H9 (cell line): ENCODE data around the gene LRCH1. TPM values are rescaled to one million over a fixed set of nuclear protein-coding genes. Genes with fewer than 3 reads are reported as not detected.

Source experiments
- DNase-seq: peaks from one replicate; pipeline ENCODE4 v3.0.0-alpha.2; 2017
- H2AFZ ChIP-seq: one replicate; pipeline ENCODE4 v1.6.1; 2013; ENCODE audit warnings: mild to moderate bottlenecking, low read length, control low read depth, moderate library complexity
- H2AK5ac ChIP-seq: 2 replicates; pipeline ENCODE4 v1.6.1; 2013; ENCODE audit warnings: low read length, control low read depth, mixed read lengths; ENCODE audit not compliant: insufficient read length
- H2BK120ac ChIP-seq: one replicate; pipeline ENCODE4 v1.6.1; 2013; ENCODE audit warnings: low read depth, mild to moderate bottlenecking, low read length, control low read depth, inconsistent platforms; ENCODE audit not compliant: poor library complexity, severe bottlenecking
- H2BK12ac ChIP-seq: 2 replicates; pipeline ENCODE4 v1.6.1; 2013; ENCODE audit warnings: low read length, control low read depth, mixed read lengths, low read depth; ENCODE audit not compliant: insufficient read length
- H2BK15ac ChIP-seq: 2 replicates; pipeline ENCODE4 v1.6.1; 2013; ENCODE audit warnings: low read depth, low read length, control low read depth
- H2BK20ac ChIP-seq: one replicate; pipeline ENCODE4 v1.6.1; 2013; ENCODE audit warnings: low read depth, mild to moderate bottlenecking, low read length, control low read depth, inconsistent platforms; ENCODE audit not compliant: poor library complexity, severe bottlenecking
- H2BK5ac ChIP-seq: 2 replicates; pipeline ENCODE4 v1.6.1; 2013; ENCODE audit warnings: low read length, control low read depth, mixed read lengths; ENCODE audit not compliant: insufficient read length
- H3K14ac ChIP-seq: 2 replicates; pipeline ENCODE4 v1.6.1; 2013; ENCODE audit warnings: low read length, control low read depth; ENCODE audit not compliant: insufficient read depth
- H3K18ac ChIP-seq: 2 replicates; pipeline ENCODE4 v1.6.1; 2013; ENCODE audit warnings: low read depth, mild to moderate bottlenecking, mixed read lengths, low read length, control low read depth; ENCODE audit not compliant: insufficient read length
- H3K23ac ChIP-seq: 2 replicates; pipeline ENCODE4 v1.6.1; 2013; ENCODE audit warnings: low read length, control low read depth, mixed read lengths, low read depth; ENCODE audit not compliant: insufficient read length
- H3K23me2 ChIP-seq: 2 replicates; pipeline ENCODE4 v1.6.1; 2013; ENCODE audit warnings: low read depth, mild to moderate bottlenecking, mixed read lengths, low read length, control low read depth; ENCODE audit not compliant: insufficient read length, poor library complexity, severe bottlenecking
- H3K27ac ChIP-seq: 2 replicates; pipeline ENCODE4 v1.5.1; 2013; ENCODE audit warnings: low read length, control low read depth, mixed read lengths, low read depth; ENCODE audit not compliant: insufficient read length
- H3K27me3 ChIP-seq: 2 replicates; pipeline ENCODE4 v1.6.1; 2013; ENCODE audit warnings: low read length, control low read depth, inconsistent platforms; ENCODE audit not compliant: insufficient read depth
- H3K4ac ChIP-seq: 2 replicates; pipeline ENCODE4 v1.6.1; 2013; ENCODE audit warnings: low read depth, mild to moderate bottlenecking, control low read depth, inconsistent platforms, low read length, moderate library complexity
- H3K4me1 ChIP-seq: 2 replicates; pipeline ENCODE4 v1.6.1; 2013; ENCODE audit warnings: low read length, control low read depth, inconsistent platforms; ENCODE audit not compliant: insufficient read depth
- H3K4me2 ChIP-seq: 2 replicates; pipeline ENCODE4 v1.6.1; 2013; ENCODE audit warnings: low read length, control low read depth, mixed read lengths; ENCODE audit not compliant: insufficient read length, insufficient read depth
- H3K56ac ChIP-seq: 2 replicates; pipeline ENCODE4 v1.6.1; 2013; ENCODE audit warnings: low read depth, mild to moderate bottlenecking, mixed read lengths, low read length, control low read depth; ENCODE audit not compliant: insufficient read length
- H3K79me1 ChIP-seq: 2 replicates; pipeline ENCODE4 v1.6.1; 2013; ENCODE audit warnings: low read depth, mild to moderate bottlenecking, moderate library complexity, low read length, control low read depth, inconsistent platforms; ENCODE audit not compliant: insufficient read depth, poor library complexity, severe bottlenecking
- H3K79me2 ChIP-seq: 2 replicates; pipeline ENCODE4 v1.6.1; 2013; ENCODE audit warnings: low read length, control low read depth, inconsistent platforms; ENCODE audit not compliant: insufficient read depth
- H3K9ac ChIP-seq: 2 replicates; pipeline ENCODE4 v1.6.1; 2013; ENCODE audit warnings: low read length, control low read depth, mixed read lengths; ENCODE audit not compliant: insufficient read length; ENCODE audit errors: extremely low read depth
- H3K9me3 ChIP-seq: one replicate; pipeline ENCODE4 v1.6.1; 2013; ENCODE audit warnings: low read depth, low read length, inconsistent platforms; ENCODE audit not compliant: control insufficient read depth
- H3T11ph ChIP-seq: one replicate; pipeline ENCODE4 v1.6.1; 2013; ENCODE audit warnings: mild to moderate bottlenecking, low read length, control low read depth, inconsistent platforms
- H4K20me1 ChIP-seq: one replicate; pipeline ENCODE4 v1.6.1; 2013; ENCODE audit not compliant: control insufficient read depth, insufficient read length, insufficient read depth
- H4K5ac ChIP-seq: 2 replicates; pipeline ENCODE4 v1.6.1; 2013; ENCODE audit warnings: low read depth, mild to moderate bottlenecking, mixed read lengths, low read length, control low read depth; ENCODE audit not compliant: insufficient read length
- H4K8ac ChIP-seq: replicated peaks from 2 replicates; pipeline ENCODE4 v1.6.1; 2013; ENCODE audit warnings: low read length, control low read depth, mixed read lengths, low read depth; ENCODE audit not compliant: insufficient read length
- H4K91ac ChIP-seq: 2 replicates; pipeline ENCODE4 v1.6.1; 2013; ENCODE audit warnings: low read depth, mild to moderate bottlenecking, moderate library complexity, mixed read lengths, low read length, control low read depth; ENCODE audit not compliant: insufficient read length
- H3K27ac Mint-ChIP-seq, 3 experiments: 2 replicates in 2 of 3; 3 replicates in 1 of 3; pipeline ENCODE4 v1.8.0; 2020 to 2021; ENCODE audit warnings: mixed read lengths in 3 of 3, mild to moderate bottlenecking in 1 of 3, moderate library complexity in 1 of 3
- H3K27me3 Mint-ChIP-seq: 2 replicates; pipeline ENCODE4 v1.8.0; 2021; ENCODE audit warnings: low read depth, mild to moderate bottlenecking, moderate library complexity, mixed read lengths
- H3K36me3 Mint-ChIP-seq, 3 experiments: 2 replicates in 2 of 3; 3 replicates in 1 of 3; pipeline ENCODE4 v1.8.0; 2020 to 2021; ENCODE audit warnings: low read depth in 3 of 3, mixed read lengths in 3 of 3; ENCODE audit not compliant: insufficient read depth in 1 of 3
- H3K4me1 Mint-ChIP-seq, 2 experiments: 2 replicates each; pipeline ENCODE4 v1.8.0; 2020; ENCODE audit warnings: mixed read lengths in 2 of 2
- H3K4me3 Mint-ChIP-seq, 2 experiments: 2 replicates in 1 of 2; 3 replicates in 1 of 2; pipeline ENCODE4 v1.8.0; 2020 to 2021; ENCODE audit warnings: mild to moderate bottlenecking in 2 of 2, mixed read lengths in 2 of 2, moderate library complexity in 1 of 2
- H3K9me3 Mint-ChIP-seq, 2 experiments: 2 replicates in 1 of 2; 3 replicates in 1 of 2; pipeline ENCODE4 v1.8.0; 2020; ENCODE audit warnings: mild to moderate bottlenecking in 2 of 2, mixed read lengths in 2 of 2, moderate library complexity in 1 of 2
- WGBS: extraction: QIAGEN DNeasy Blood & Tissue Kit; methylation state at CpG from one replicate; pipeline ENCODE4 v1.1.7; 2013; ENCODE audit warnings: missing lambda C conversion rate, low lambda C conversion rate, mixed read lengths; ENCODE audit not compliant: insufficient read length; ENCODE audit errors: extremely low coverage; 5-methylcytosine and 5-hydroxymethylcytosine counted together
- total RNA-seq: library from RNA; stranded (reverse); gene quantifications from 2 replicates; pipeline ENCODE4 v1.2.1, GENCODE V29; 2021
- TF ChIP-seq, protein P1 (sequence below): fragments of 200-600 bp; sonication (generic); conservative IDR thresholded peaks from 3 replicates; pipeline ENCODE4 v1.8.0; 2021; ENCODE audit warnings: antibody characterized with exemption, mild to moderate bottlenecking

Gene LRCH1
- total RNA-seq, 1 experiment from 2014 or later: 8.0 TPM

DNA sequence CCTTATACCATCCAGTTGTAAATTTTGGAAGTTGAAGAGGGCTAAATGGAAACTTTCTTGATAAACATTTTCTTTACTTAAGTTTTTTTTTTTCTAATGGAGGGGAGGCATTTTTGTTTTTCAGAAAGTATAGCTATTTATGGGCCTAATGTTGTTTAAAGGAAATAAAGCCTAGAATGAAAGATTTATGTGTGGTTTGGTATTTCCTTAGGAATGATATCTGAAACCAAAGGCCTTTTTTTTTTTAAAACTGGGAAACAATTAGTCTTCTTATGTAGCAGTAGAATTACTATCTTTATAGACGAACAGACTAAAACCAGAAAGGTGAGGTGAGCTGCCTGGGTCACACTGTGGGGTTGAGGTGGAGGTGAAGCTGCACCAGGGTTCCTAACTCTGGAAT is 163.9 kb downstream of the LRCH1 start:
- H3K18ac ChIP-seq: no peak overlapping the region
- no CpG with 5 or more reads among the region's 1 CpG for WGBS
- H3K23me2 ChIP-seq: no peaks in the 10 kb centered on the region

More for the DNA sequence above, 163.9 kb downstream of the LRCH1 start:
- no peak overlapping the region for H4K91ac ChIP-seq
- no peak overlapping the region for H3K56ac ChIP-seq
- Mint-ChIP-seq H3K27ac (no peak overlapping the region), H3K4me1 (peaks cover 11% of the 10 kb centered on the region in 2 experiments), H3K4me3 (no peak overlapping the region), H3K36me3 (no peaks in the 10 kb centered on the region), H3K27me3 (no peaks in the 10 kb centered on the region), H3K9me3 (no peaks in the 10 kb centered on the region)
- no peaks in the 10 kb centered on the region for H3K79me1 ChIP-seq
- no peaks in the 10 kb centered on the region for H3K79me2 ChIP-seq
- H4K8ac ChIP-seq: no peak overlapping the region
- no peak overlapping the region for H2BK5ac ChIP-seq
- TF ChIP-seq, protein P1, sequence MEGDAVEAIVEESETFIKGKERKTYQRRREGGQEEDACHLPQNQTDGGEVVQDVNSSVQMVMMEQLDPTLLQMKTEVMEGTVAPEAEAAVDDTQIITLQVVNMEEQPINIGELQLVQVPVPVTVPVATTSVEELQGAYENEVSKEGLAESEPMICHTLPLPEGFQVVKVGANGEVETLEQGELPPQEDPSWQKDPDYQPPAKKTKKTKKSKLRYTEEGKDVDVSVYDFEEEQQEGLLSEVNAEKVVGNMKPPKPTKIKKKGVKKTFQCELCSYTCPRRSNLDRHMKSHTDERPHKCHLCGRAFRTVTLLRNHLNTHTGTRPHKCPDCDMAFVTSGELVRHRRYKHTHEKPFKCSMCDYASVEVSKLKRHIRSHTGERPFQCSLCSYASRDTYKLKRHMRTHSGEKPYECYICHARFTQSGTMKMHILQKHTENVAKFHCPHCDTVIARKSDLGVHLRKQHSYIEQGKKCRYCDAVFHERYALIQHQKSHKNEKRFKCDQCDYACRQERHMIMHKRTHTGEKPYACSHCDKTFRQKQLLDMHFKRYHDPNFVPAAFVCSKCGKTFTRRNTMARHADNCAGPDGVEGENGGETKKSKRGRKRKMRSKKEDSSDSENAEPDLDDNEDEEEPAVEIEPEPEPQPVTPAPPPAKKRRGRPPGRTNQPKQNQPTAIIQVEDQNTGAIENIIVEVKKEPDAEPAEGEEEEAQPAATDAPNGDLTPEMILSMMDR: no peak
- H3K27me3 ChIP-seq: no peaks in the 10 kb centered on the region
- H2BK20ac ChIP-seq: no peak overlapping the region
- H4K5ac ChIP-seq: no peak overlapping the region
- H3K9me3 ChIP-seq: no peaks in the 10 kb centered on the region
- H3K23ac ChIP-seq: no peak overlapping the region
- DNase-seq: no peak
- H3K27ac ChIP-seq: no peak overlapping the region
- H4K20me1 ChIP-seq: no peaks in the 10 kb centered on the region
- H2BK15ac ChIP-seq: no peak overlapping the region
- H3K9ac ChIP-seq: no peak overlapping the region
- no peak overlapping the region for H2AK5ac ChIP-seq
- H2AFZ ChIP-seq: no peak overlapping the region
- H3K14ac ChIP-seq: no peak overlapping the region
- no peak overlapping the region for H3K4ac ChIP-seq
- H2BK120ac ChIP-seq: no peak overlapping the region
- no peak overlapping the region for H2BK12ac ChIP-seq
- no peak overlapping the region for H3K4me2 ChIP-seq
- H3K4me1 ChIP-seq: no peaks in the 10 kb centered on the region; the same call in 1 of the 2 replicates
- no peak overlapping the region for H3T11ph ChIP-seq
